GM21423 (cell line): ENCODE measurements around the gene SLC22A23.

ENCODE experiments used
- ATAC-seq: cut with Tn5 transposase; IDR thresholded peaks from one replicate; pipeline ENCODE4 v1.9.1; 2021; ENCODE audit warnings: mild to moderate bottlenecking, moderate library complexity; ENCODE audit not compliant: unreplicated experiment

SLC22A23 gene

GRCh38 chr6:3306848-3307247, 150.0 kb downstream of the SLC22A23 start:
- no peak for ATAC-seq

- no peak for ATAC-seq
These were observed 151.0 kb downstream of the SLC22A23 start for GRCh38 chr6:3305831-3306230.

GRCh38 chr6:3305216-3305565, 151.7 kb downstream of the SLC22A23 start:
- no peak for ATAC-seq

- no peak for ATAC-seq
These were observed 152.2 kb downstream of the SLC22A23 start for GRCh38 chr6:3304500-3305215.

- ATAC-seq: no peak
These were observed 152.9 kb downstream of the SLC22A23 start for GRCh38 chr6:3303795-3304411.

- ATAC-seq: no peak
These were observed 155.3 kb downstream of the SLC22A23 start for GRCh38 chr6:3301506-3301905.

GRCh38 chr6:3299221-3299620, 157.6 kb downstream of the SLC22A23 start:
- no peak for ATAC-seq

- no peak for ATAC-seq
These were observed 158.9 kb downstream of the SLC22A23 start for GRCh38 chr6:3297909-3298308.

- no peak for ATAC-seq
These were observed 159.8 kb downstream of the SLC22A23 start for GRCh38 chr6:3297006-3297405.

- no peak for ATAC-seq
These were observed 160.3 kb downstream of the SLC22A23 start for GRCh38 chr6:3296537-3296936.

GRCh38 chr6:3296078-3296477, 160.8 kb downstream of the SLC22A23 start:
- ATAC-seq: no peak

GRCh38 chr6:3294921-3295871, 161.7 kb downstream of the SLC22A23 start:
- ATAC-seq: no peak

GRCh38 chr6:3294396-3294795, 162.5 kb downstream of the SLC22A23 start:
- ATAC-seq: no peak

- no peak for ATAC-seq
These were observed 163.3 kb downstream of the SLC22A23 start for GRCh38 chr6:3293271-3294155.

- no peak for ATAC-seq
These were observed 164.2 kb downstream of the SLC22A23 start for GRCh38 chr6:3292431-3293197.

GRCh38 chr6:3291987-3292386, 164.9 kb downstream of the SLC22A23 start:
- no peak for ATAC-seq

GRCh38 chr6:3291346-3291745, 165.5 kb downstream of the SLC22A23 start:
- ATAC-seq: no peak

- ATAC-seq: no peak
These were observed 166.0 kb downstream of the SLC22A23 start for GRCh38 chr6:3290931-3291211.

- ATAC-seq: no peak
These were observed 166.5 kb downstream of the SLC22A23 start for GRCh38 chr6:3290149-3290930.
